Measurements from ENCODE around the gene ACVRL1. TPM values are rescaled to one million over a fixed set of nuclear protein-coding genes. Genes with fewer than 3 reads are reported as not detected.

The ACVRL1 gene
- total RNA-seq, 1 experiment from 2014 or later, result not detected

- no peaks in the 10 kb centered on the region for H3K9me3 Mint-ChIP-seq (ENCODE audit: low read depth, unreplicated experiment)
- DNase-seq, result no peak
- CTCF ChIA-PET, result interaction anchor here (0.7 kb wide), 1 partner anchor 127 kb away, joined by 4 read pairs; no protein-coding TSS in a partner anchor
- H3K4me3 Mint-ChIP-seq (ENCODE audit: low read depth, unreplicated experiment), result no peak overlapping the region
- no peak overlapping the region for H3K27ac Mint-ChIP-seq (ENCODE audit: unreplicated experiment)
- intact Hi-C loops (cut with micrococcal nuclease; ENCODE audit: unreplicated experiment), result loop anchor here (2.0 kb wide), 1 partner anchor 89 kb away; no protein-coding TSS in a partner anchor
- no peaks in the 10 kb centered on the region for H3K4me1 Mint-ChIP-seq (ENCODE audit: low read depth, unreplicated experiment)
- peaks cover 13% of the 10 kb centered on the region for H3K27me3 Mint-ChIP-seq (ENCODE audit: unreplicated experiment)
- BruUV-seq (replicated peaks), result no TSS peak
- no peaks in the 10 kb centered on the region for H3K36me3 Mint-ChIP-seq (ENCODE audit: insufficient read depth, unreplicated experiment)
- TF ChIP-seq CTCF (IDR thresholded peaks at IDR 0.05; ENCODE audit: unreplicated experiment), result no peak
Measured at GRCh38 chr12:51891843-51892242, 15.5 kb upstream of the ACVRL1 start.

- TF ChIP-seq CTCF (IDR thresholded peaks at IDR 0.05; ENCODE audit: unreplicated experiment), result no peak
- CTCF ChIA-PET, result interaction anchor here (1.6 kb wide), 2 partner anchors 19 to 83 kb away, joined by 4 to 5 read pairs; no protein-coding TSS in a partner anchor
- no peak overlapping the region for H3K27ac Mint-ChIP-seq (ENCODE audit: unreplicated experiment)
- no peak overlapping the region for H3K4me3 Mint-ChIP-seq (ENCODE audit: low read depth, unreplicated experiment)
- H3K4me1 Mint-ChIP-seq (ENCODE audit: low read depth, unreplicated experiment), result no peaks in the 10 kb centered on the region
- H3K36me3 Mint-ChIP-seq (ENCODE audit: insufficient read depth, unreplicated experiment), result no peaks in the 10 kb centered on the region
- DNase-seq, result no peak
- H3K9me3 Mint-ChIP-seq (ENCODE audit: low read depth, unreplicated experiment), result no peaks in the 10 kb centered on the region
- BruUV-seq (replicated peaks), result no TSS peak
- intact Hi-C loops (cut with micrococcal nuclease; ENCODE audit: unreplicated experiment), result loop anchor here (2.0 kb wide), 1 partner anchor 87 kb away; no protein-coding TSS in a partner anchor
- H3K27me3 Mint-ChIP-seq (ENCODE audit: unreplicated experiment), result peaks cover 13% of the 10 kb centered on the region
Measured at GRCh38 chr12:51893786-51894185, 13.5 kb upstream of the ACVRL1 start.

GRCh38 chr12:51895378-51896135 lies 11.7 kb upstream of the ACVRL1 start:
- intact Hi-C loops (cut with micrococcal nuclease; ENCODE audit: unreplicated experiment), result no loop called here
- Mint-ChIP-seq H3K27me3 (ENCODE audit: unreplicated experiment) (peaks cover 13% of the 10 kb centered on the region), H3K36me3 (ENCODE audit: insufficient read depth, unreplicated experiment) (no peaks in the 10 kb centered on the region), H3K4me1 (ENCODE audit: low read depth, unreplicated experiment) (no peaks in the 10 kb centered on the region), H3K9me3 (ENCODE audit: low read depth, unreplicated experiment) (no peaks in the 10 kb centered on the region), H3K27ac (ENCODE audit: unreplicated experiment) (no peak overlapping the region), H3K4me3 (ENCODE audit: low read depth, unreplicated experiment) (no peak overlapping the region)
- CTCF ChIA-PET, result interaction anchor here (0.5 to 1.6 kb wide), 4 partner anchors 9 to 221 kb away, joined by 3 to 5 read pairs (median 3); no protein-coding TSS in a partner anchor
- no peak for DNase-seq
- BruUV-seq (replicated peaks), result no TSS peak
- TF ChIP-seq CTCF (IDR thresholded peaks at IDR 0.05; ENCODE audit: unreplicated experiment), result no peak

- peaks cover 13% of the 10 kb centered on the region for H3K27me3 Mint-ChIP-seq (ENCODE audit: unreplicated experiment)
- intact Hi-C loops (cut with micrococcal nuclease; ENCODE audit: unreplicated experiment), result no loop called here
- H3K4me1 Mint-ChIP-seq (ENCODE audit: low read depth, unreplicated experiment), result no peaks in the 10 kb centered on the region
- H3K36me3 Mint-ChIP-seq (ENCODE audit: insufficient read depth, unreplicated experiment), result no peaks in the 10 kb centered on the region
- BruUV-seq (replicated peaks), result no TSS peak
- no peak overlapping the region for H3K4me3 Mint-ChIP-seq (ENCODE audit: low read depth, unreplicated experiment)
- no peaks in the 10 kb centered on the region for H3K9me3 Mint-ChIP-seq (ENCODE audit: low read depth, unreplicated experiment)
- TF ChIP-seq CTCF (IDR thresholded peaks at IDR 0.05; ENCODE audit: unreplicated experiment), result no peak
- DNase-seq, result no peak
- no peak overlapping the region for H3K27ac Mint-ChIP-seq (ENCODE audit: unreplicated experiment)
- CTCF ChIA-PET, result no interaction called here
Measured at GRCh38 chr12:51896236-51896635, 11.1 kb upstream of the ACVRL1 start.

Data from Calu3 (cell line).